GM12872 (cell line): ENCODE results near the gene RSPH1.

Source experiments
- TF ChIP-seq, protein P1 (sequence below): IDR thresholded peaks from 3 replicates; pipeline ENCODE4 v1.5.1; 2011; ENCODE audit warnings: low read depth, mild to moderate bottlenecking, low read length, moderate library complexity; ENCODE audit not compliant: insufficient read depth

Gene RSPH1

DNA sequence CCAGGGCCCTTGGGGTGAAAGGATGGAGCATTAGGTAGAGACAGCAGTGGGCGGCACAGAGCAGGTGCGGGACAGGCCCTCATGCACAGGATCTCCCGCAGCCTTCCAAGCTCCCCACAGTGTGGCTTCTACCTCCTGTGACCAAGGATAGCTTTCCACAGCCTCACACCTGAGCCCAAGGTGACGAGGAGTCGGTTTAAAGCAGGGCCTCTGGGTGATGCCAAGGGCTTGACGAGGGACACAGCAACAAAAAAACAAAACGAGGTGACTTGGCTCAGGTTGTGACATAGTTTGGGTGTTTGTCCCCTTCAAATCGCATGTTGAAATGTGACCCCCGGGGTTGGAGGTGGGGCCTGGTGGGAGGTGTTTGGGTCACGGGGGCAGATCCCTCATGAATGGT lies 15.3 kb downstream of the RSPH1 start:
- TF ChIP-seq, protein P1, sequence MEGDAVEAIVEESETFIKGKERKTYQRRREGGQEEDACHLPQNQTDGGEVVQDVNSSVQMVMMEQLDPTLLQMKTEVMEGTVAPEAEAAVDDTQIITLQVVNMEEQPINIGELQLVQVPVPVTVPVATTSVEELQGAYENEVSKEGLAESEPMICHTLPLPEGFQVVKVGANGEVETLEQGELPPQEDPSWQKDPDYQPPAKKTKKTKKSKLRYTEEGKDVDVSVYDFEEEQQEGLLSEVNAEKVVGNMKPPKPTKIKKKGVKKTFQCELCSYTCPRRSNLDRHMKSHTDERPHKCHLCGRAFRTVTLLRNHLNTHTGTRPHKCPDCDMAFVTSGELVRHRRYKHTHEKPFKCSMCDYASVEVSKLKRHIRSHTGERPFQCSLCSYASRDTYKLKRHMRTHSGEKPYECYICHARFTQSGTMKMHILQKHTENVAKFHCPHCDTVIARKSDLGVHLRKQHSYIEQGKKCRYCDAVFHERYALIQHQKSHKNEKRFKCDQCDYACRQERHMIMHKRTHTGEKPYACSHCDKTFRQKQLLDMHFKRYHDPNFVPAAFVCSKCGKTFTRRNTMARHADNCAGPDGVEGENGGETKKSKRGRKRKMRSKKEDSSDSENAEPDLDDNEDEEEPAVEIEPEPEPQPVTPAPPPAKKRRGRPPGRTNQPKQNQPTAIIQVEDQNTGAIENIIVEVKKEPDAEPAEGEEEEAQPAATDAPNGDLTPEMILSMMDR: no peak

DNA sequence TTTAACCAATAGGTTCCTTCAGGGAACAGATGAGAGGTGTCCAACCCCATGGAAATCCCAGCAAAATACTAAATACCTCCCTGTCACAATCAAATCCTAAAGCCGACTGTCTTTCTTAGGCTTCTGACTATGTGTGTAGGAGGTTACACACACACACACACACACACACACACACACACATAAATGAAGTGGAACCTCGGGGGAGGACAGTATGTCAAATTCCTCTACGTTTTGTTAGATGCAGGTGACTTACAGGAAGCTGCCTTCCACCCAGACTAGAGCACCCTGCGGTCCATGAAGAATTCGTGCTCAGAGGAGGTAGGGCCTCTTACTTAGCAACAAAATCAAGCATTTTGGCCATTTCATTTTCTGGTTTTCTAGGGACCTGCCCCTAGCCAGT lies 16.4 kb downstream of the RSPH1 start:
- TF ChIP-seq, protein P1: no peak

DNA sequence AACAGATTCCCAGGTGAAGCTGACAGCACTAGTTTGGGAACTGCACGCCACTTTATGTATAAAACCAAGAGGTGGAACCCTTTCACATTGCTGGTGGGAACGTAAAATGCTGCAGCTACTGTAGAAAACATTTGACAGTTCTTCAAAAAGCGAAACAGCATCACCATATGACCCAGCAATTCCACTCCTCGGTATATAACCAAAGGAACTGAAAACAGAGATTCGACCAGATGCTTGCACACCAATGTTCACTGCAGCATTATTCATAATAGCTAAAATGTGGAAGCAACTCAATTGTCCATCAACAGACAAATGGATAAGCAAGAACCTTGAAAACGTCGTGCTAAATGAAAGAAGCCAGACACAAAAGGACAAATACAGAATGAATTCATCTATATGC lies 17.5 kb downstream of the RSPH1 start:
- TF ChIP-seq, protein P1: no peak

DNA sequence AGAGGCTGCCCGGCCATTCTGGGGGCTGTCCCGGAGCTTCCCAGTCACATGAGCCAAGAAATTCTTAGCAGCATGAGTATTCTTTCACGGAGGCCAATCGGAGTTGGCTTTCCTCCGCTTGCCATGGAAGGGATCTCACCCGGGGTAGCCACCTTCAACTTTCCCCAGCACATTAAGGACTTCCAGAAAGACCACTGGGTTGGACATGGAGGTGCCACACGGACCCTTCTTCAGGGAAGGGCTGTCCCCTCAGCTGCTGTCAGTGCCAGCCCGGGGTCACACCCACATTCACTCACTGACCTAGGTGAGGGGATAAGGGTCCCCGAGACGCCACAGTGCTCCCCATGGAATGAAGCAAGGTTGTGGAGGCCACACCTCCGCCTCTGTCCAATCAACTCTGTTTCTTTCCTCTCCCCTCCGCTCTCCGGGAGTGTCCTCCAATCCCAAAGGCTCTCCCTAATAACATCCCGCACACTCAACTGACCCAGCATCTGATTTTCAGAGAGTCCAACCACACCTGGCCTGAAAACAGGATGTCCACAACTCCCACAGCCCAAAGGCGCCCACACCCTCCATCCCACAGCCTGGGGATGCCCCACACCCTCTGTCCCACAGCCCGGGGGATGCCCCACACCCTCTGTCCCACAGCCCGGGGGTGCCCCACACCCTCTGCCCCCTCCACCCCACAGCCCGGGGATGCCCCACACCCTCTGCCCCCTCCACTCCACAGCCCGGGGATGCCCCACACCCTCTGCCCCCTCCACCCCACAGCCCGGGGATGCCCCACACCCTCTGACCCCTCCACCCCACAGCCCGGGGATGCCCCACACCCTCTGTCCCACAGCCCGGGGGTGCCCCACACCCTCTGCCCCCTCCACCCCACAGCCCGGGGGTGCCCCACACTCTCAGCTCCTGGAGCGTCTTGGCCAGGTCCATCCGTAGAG lies 19.4 kb downstream of the RSPH1 start:
- TF ChIP-seq, protein P1: no peak

DNA sequence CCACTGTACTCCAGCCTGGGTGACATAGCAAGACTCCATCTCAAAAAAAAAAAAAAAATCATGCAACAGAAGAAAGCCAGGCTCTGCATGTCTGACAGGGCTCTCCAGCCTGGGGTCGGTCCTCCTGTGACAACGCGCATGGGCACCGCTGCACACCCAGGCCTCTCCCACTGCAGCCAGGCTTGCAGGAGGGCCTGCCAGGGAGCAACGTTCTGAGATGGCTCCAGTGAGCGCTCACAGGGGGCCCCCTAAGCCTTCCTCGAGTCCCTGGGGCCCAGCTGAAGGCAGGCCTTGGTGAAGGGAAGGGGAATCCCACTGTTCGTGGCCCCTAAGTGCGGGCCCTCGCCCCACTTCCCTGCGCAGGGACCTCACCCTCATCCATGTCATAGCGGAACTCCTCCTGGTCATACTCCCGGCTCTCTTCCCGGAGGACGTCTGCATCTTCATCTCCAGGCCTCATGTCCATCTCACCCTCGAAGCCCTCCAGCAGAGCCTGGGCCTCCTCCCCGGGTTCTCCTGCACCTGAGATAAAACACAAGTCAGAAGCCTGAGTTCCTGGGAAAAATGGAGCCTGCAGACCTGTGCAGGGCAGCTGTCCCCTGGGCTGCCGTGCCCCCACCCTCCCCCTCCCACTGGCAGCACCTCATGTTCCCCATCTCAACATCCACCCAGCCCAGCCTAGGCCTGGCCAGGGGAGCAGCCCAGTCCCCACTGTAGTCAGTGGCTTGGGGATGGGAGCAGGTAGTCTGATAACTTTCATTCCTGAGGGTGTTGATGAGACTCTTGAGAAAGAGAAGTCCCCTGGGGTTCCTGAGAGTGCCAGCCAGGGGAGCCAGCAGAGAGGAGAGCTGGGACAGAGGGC lies 20.3 kb downstream of the RSPH1 start:
- TF ChIP-seq, protein P1: no peak

DNA sequence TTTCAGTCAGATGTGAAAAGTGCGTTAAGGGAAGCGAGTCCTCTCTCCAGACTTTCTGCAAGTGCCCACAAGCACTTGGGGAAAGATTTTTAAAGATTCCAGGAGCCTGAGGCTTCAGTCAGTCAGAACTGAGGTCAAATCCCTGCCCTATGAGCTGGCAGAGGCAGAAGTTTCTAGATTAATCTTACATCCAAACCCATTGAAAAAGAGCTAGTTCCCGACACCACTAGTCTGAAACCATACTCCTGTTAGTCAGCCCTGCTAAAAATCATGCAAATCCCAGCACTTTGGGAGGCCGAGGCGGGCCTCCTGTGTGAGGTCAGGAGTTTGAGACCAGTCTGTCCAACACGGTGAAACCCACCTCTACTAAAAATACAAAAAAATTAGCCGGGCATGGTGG lies 21.0 kb downstream of the RSPH1 start:
- TF ChIP-seq, protein P1: no peak
